Ishikawa (cell line): ENCODE measurements around the gene GTF2F2.

Experiments
- CEBPB ChIP-seq: IDR thresholded peaks from 2 replicates; pipeline ENCODE4 v1.6.1; 2012
- CREB1 ChIP-seq: IDR thresholded peaks from 2 replicates; pipeline ENCODE4 v1.6.1; 2012; ENCODE audit warnings: low read depth
- EGR1 ChIP-seq: IDR thresholded peaks from 2 replicates; pipeline ENCODE4 v1.6.1; 2012
- EP300 ChIP-seq: IDR thresholded peaks from 2 replicates; pipeline ENCODE4 v1.6.1; 2012; ENCODE audit warnings: borderline replicate concordance
- FOXM1 ChIP-seq: IDR thresholded peaks from 2 replicates; pipeline ENCODE4 v1.6.1; 2012; ENCODE audit warnings: low read depth, borderline replicate concordance
- NFIC ChIP-seq: IDR thresholded peaks from 2 replicates; pipeline ENCODE4 v1.6.1; 2012
- RAD21 ChIP-seq: IDR thresholded peaks from 2 replicates; pipeline ENCODE4 v1.6.1; 2012; ENCODE audit warnings: low read depth
- TAF1 ChIP-seq: IDR thresholded peaks from 2 replicates; pipeline ENCODE4 v1.6.1; 2012; ENCODE audit warnings: low read depth, mild to moderate bottlenecking
- TCF12 ChIP-seq: IDR thresholded peaks from 2 replicates; pipeline ENCODE4 v1.6.1; 2012; ENCODE audit warnings: low read depth
- TEAD4 ChIP-seq: IDR thresholded peaks from 2 replicates; pipeline ENCODE4 v1.6.1; 2012
- YY1 ChIP-seq: IDR thresholded peaks from 2 replicates; pipeline ENCODE4 v1.6.1; 2012; ENCODE audit warnings: low read depth
- ZBTB7A ChIP-seq: IDR thresholded peaks from 2 replicates; pipeline ENCODE4 v1.6.1; 2012; ENCODE audit warnings: low read depth
- TF ChIP-seq, protein P1 (sequence below): IDR thresholded peaks from 2 replicates; pipeline ENCODE4 v1.6.1; 2012
- TF ChIP-seq, protein P2 (sequence below): IDR thresholded peaks from 2 replicates; pipeline ENCODE4 v1.6.1; 2012
- TF ChIP-seq, protein P3 (sequence below): IDR thresholded peaks from 2 replicates; pipeline ENCODE4 v1.6.1; 2012; ENCODE audit warnings: low read depth, mild to moderate bottlenecking

GTF2F2 gene

DNA sequence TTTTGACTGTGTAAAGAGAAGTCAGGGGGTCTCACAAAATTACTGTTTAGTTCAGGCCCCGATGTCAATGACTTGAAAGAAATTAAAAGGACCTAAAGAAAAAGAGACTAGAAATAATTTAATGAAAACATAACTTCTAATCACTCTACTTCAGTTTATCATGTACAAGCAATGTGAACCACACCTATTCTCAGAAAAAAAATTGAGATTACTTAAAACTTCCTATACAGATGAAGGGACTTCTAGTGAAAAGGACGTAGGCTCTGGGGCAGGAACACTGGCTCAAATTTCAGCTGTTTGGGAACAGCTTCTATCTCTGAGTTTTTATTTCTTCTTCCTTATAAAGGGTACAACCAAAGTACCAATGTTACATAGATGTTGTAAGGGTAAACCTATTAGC, 182.7 kb downstream of the GTF2F2 start:
- TF ChIP-seq CREB1 (no peak), ZBTB7A (no peak), YY1 (no peak), TAF1 (no peak)
- TF ChIP-seq, protein P1, sequence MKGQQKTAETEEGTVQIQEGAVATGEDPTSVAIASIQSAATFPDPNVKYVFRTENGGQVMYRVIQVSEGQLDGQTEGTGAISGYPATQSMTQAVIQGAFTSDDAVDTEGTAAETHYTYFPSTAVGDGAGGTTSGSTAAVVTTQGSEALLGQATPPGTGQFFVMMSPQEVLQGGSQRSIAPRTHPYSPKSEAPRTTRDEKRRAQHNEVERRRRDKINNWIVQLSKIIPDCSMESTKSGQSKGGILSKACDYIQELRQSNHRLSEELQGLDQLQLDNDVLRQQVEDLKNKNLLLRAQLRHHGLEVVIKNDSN, result no peak

DNA sequence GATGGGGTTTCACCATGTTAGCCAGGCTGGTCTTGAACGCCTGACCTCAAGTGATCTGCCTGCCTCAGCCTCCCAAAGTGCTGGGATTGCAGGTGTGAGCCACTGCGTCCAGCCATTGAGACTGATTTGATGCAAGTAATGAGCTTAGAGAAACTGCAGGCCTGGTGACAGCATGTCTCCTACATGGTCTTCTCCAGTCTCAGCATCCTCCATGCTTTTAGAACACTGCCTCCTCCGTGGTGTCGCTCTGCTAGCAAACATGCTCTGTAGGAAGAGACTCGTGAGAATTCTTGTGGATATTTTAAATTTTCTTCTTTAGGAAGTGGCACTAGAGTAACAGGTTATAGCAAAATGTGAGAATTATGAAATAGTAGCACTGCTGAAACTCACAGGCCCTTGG, 183.6 kb downstream of the GTF2F2 start:
- TF ChIP-seq, protein P2, sequence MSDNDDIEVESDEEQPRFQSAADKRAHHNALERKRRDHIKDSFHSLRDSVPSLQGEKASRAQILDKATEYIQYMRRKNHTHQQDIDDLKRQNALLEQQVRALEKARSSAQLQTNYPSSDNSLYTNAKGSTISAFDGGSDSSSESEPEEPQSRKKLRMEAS, result no peak
- TF ChIP-seq CREB1 (no peak), YY1 (no peak), ZBTB7A (no peak), TAF1 (no peak), RAD21 (no peak)
- TF ChIP-seq, protein P1, result no peak

DNA sequence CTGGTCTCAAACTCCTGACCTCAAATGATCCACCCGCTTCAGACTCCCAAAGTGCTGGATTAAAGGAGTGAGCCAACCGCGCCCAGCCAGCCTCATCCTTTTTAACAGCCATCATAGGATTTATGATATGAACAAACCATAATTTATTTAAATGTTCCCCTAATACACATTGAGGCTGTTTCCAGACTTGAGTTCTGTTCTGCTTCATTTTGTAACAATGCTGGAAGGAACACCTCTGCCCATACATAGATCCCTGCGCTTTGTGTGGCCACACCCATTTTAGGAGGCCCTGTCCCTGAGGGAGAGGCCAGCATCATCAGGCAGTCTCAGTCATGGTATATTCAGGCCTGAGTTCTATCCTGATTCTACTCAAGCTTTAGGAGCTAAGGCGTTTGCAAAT, 184.8 kb downstream of the GTF2F2 start:
- no peak for TF ChIP-seq CREB1
- no peak for TF ChIP-seq EGR1
- TF ChIP-seq FOXM1, result no peak
- TF ChIP-seq YY1, result no peak
- TF ChIP-seq TEAD4, result no peak
- TF ChIP-seq TCF12, result no peak
- no peak for TF ChIP-seq EP300
- no peak for TF ChIP-seq CEBPB
- TF ChIP-seq, protein P3, sequence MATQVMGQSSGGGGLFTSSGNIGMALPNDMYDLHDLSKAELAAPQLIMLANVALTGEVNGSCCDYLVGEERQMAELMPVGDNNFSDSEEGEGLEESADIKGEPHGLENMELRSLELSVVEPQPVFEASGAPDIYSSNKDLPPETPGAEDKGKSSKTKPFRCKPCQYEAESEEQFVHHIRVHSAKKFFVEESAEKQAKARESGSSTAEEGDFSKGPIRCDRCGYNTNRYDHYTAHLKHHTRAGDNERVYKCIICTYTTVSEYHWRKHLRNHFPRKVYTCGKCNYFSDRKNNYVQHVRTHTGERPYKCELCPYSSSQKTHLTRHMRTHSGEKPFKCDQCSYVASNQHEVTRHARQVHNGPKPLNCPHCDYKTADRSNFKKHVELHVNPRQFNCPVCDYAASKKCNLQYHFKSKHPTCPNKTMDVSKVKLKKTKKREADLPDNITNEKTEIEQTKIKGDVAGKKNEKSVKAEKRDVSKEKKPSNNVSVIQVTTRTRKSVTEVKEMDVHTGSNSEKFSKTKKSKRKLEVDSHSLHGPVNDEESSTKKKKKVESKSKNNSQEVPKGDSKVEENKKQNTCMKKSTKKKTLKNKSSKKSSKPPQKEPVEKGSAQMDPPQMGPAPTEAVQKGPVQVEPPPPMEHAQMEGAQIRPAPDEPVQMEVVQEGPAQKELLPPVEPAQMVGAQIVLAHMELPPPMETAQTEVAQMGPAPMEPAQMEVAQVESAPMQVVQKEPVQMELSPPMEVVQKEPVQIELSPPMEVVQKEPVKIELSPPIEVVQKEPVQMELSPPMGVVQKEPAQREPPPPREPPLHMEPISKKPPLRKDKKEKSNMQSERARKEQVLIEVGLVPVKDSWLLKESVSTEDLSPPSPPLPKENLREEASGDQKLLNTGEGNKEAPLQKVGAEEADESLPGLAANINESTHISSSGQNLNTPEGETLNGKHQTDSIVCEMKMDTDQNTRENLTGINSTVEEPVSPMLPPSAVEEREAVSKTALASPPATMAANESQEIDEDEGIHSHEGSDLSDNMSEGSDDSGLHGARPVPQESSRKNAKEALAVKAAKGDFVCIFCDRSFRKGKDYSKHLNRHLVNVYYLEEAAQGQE, result no peak
- no peak for TF ChIP-seq ZBTB7A
- no peak for TF ChIP-seq RAD21
- TF ChIP-seq, protein P2, result no peak
- TF ChIP-seq NFIC, result no peak
- TF ChIP-seq, protein P1, result no peak
- TF ChIP-seq TAF1, result no peak

DNA sequence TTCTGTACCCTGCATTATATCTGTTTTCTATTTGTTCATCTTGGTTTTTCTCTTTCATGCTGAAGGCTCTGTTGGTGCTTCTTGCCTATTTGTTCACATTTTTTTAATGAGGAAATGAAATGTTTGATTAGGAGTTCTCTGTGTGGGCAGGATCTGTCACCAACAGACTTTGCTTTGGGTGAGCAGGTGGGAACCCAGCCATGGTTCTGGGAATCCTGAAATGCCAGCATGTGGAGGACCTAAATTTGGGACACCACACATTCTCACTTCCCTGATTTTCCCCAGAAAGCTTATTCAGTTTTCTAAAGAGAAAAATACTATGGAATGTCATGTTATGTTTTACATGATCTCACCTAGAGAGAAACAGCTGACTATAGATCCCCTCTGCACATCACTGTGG, 186.7 kb downstream of the GTF2F2 start:
- TF ChIP-seq TAF1, result no peak
- no peak for TF ChIP-seq CREB1
- TF ChIP-seq EGR1, result no peak
- TF ChIP-seq NFIC, result no peak
- TF ChIP-seq, protein P2, result no peak
- TF ChIP-seq RAD21, result no peak
- no peak for TF ChIP-seq EP300
- no peak for TF ChIP-seq TCF12
- TF ChIP-seq YY1, result no peak
- TF ChIP-seq, protein P1, result no peak

DNA sequence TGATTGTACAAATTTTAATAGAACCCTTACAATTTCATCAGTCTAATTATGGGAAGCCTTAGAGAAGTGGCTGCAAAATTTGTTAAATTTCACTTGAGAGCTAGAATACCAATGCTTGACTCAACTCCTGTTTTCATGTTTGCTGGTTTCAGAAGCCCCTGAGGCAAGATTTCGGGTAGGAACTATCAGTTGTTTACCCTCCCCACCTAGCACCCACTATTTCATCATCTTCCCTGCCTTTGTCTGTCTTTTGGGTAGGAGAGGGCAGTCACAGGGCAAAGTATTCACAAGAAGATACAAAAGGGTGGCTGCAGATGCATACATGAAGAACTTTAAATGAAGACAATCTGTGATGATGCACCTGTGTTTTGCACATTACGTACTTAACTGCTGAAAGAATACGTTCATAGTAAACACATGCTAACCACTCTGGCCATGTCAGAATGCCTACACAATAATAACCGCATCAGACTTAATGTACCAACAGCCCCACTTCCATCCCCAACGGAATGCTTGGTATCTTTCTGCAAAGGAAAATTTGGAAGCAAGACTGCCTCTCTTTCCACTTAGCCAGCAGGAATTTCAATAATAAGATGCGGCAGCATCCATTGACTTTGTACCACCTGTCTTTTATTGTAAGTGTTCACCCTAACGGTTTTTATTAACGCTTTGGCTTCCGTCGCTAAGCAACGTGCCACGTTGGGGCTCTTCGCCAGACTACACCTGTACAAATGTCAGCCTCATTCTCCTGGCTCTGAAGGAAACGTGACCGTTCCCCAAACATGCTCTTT, 190.2 kb downstream of the GTF2F2 start:
- TF ChIP-seq FOXM1 (no peak), EGR1 (no peak), CEBPB (no peak), TCF12 (no peak), YY1 (no peak), NFIC (no peak), ZBTB7A (no peak), RAD21 (no peak), EP300 (no peak), TAF1 (no peak), CREB1 (no peak)
- TF ChIP-seq, protein P2, result no peak
- TF ChIP-seq, protein P1, result no peak
- TF ChIP-seq, protein P3, result no peak
